MM.1S (cell line): ENCODE data around the gene CFAP46.

Experiments
- EZH2phosphoT487 ChIP-seq: fragments of 300-600 bp; sonication (generic); IDR thresholded peaks from 2 replicates; pipeline ENCODE4 v1.6.1; 2018; ENCODE audit warnings: antibody characterized with exemption, low read length
- TF ChIP-seq, protein P1 (sequence below): fragments of 300-600 bp; sonication (generic); IDR thresholded peaks from 2 replicates; pipeline ENCODE4 v1.5.1; 2016; ENCODE audit warnings: antibody characterized with exemption, low read length, mixed read lengths

- TF ChIP-seq EZH2phosphoT487: no peak
- TF ChIP-seq, protein P1, sequence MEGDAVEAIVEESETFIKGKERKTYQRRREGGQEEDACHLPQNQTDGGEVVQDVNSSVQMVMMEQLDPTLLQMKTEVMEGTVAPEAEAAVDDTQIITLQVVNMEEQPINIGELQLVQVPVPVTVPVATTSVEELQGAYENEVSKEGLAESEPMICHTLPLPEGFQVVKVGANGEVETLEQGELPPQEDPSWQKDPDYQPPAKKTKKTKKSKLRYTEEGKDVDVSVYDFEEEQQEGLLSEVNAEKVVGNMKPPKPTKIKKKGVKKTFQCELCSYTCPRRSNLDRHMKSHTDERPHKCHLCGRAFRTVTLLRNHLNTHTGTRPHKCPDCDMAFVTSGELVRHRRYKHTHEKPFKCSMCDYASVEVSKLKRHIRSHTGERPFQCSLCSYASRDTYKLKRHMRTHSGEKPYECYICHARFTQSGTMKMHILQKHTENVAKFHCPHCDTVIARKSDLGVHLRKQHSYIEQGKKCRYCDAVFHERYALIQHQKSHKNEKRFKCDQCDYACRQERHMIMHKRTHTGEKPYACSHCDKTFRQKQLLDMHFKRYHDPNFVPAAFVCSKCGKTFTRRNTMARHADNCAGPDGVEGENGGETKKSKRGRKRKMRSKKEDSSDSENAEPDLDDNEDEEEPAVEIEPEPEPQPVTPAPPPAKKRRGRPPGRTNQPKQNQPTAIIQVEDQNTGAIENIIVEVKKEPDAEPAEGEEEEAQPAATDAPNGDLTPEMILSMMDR: no peak
Observed at GRCh38 chr10:132977807-132978206, 35.4 kb upstream of the CFAP46 start.
